Stimulated activated memory B cell treated with anti-CD40 and anti-IgM and Interleukin-4, amounts not matched to agents 10 μg/mL and 1 μg/mL and 100 μg/mL, for 72 hours (primary cell): ENCODE measurements around the gene GALNT7.
A peak's percentile ranks its signal among the peaks of the same experiment; 100 is the strongest.

ENCODE experiments used
- ATAC-seq: fragments of 150-1000 bp; cut with Tn5 transposase; 2 replicates; pipeline ENCODE4 v1.10.0; 2021
- H3K27ac Mint-ChIP-seq: one replicate; pipeline ENCODE4 v1.8.0; 2022; ENCODE audit warnings: mild to moderate bottlenecking, mixed read lengths
- H3K27me3 Mint-ChIP-seq: one replicate; pipeline ENCODE4 v1.8.0; 2022; ENCODE audit warnings: mixed read lengths
- H3K36me3 Mint-ChIP-seq: one replicate; pipeline ENCODE4 v1.8.0; 2022; ENCODE audit warnings: mixed read lengths
- H3K4me1 Mint-ChIP-seq: one replicate; pipeline ENCODE4 v1.8.0; 2022; ENCODE audit warnings: mixed read lengths
- H3K4me3 Mint-ChIP-seq: one replicate; pipeline ENCODE4 v1.8.0; 2022; ENCODE audit warnings: mild to moderate bottlenecking, moderate library complexity, mixed read lengths
- H3K9me3 Mint-ChIP-seq: one replicate; pipeline ENCODE4 v1.8.0; 2022; ENCODE audit warnings: mixed read lengths

GALNT7 gene

DNA sequence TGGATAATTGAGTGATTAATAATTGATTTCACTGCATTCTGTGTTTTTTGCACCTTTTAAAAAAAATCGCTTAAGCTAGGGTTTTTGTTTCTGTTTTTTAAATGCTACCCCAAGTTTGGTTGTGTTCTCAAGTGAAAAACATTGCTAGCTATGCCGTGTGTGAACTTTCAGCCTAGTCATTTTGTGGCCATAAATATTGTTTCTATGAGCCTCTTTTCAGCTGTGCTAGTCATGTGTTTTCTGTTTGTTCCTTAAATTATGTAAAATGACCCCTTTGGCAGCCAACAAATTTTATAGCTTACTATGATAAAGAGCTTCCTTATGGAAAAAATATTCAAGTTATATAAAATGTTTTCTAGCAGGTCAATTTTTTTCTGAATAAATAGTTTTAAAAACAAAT lies 59.1 kb downstream of the GALNT7 start:
- ATAC-seq: no peak
- no peaks in the 10 kb centered on the region for H3K27me3 Mint-ChIP-seq
- H3K4me1 Mint-ChIP-seq: peaks cover 5% of the 10 kb centered on the region
- no peak overlapping the region for H3K4me3 Mint-ChIP-seq
- no peaks in the 10 kb centered on the region for H3K9me3 Mint-ChIP-seq
- H3K36me3 Mint-ChIP-seq: peaks cover 16% of the 10 kb centered on the region
- H3K27ac Mint-ChIP-seq: no peak overlapping the region

DNA sequence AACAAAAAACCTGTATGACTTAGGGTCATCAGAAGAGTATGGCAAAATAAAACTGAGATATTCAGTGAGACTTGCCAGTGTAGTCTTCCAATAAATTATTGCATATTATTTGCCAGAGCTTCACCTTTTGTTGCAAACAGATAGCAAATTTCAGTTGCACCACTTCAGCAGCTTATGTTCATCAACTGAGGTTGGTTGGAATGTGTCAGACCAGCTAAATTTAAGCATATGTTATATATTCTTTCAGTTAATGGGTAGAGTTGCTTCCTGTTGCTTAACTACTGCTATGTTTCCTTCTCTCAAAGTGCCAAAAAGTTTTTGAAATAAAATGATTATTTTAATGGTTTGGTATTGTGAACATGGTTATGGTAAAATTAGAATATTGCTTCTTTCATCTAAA lies 61.5 kb downstream of the GALNT7 start:
- Mint-ChIP-seq H3K4me1 (peaks cover 5% of the 10 kb centered on the region), H3K9me3 (no peaks in the 10 kb centered on the region), H3K36me3 (peaks cover 5% of the 10 kb centered on the region), H3K27me3 (no peaks in the 10 kb centered on the region), H3K4me3 (no peak overlapping the region), H3K27ac (no peak overlapping the region)
- ATAC-seq: no peak

DNA sequence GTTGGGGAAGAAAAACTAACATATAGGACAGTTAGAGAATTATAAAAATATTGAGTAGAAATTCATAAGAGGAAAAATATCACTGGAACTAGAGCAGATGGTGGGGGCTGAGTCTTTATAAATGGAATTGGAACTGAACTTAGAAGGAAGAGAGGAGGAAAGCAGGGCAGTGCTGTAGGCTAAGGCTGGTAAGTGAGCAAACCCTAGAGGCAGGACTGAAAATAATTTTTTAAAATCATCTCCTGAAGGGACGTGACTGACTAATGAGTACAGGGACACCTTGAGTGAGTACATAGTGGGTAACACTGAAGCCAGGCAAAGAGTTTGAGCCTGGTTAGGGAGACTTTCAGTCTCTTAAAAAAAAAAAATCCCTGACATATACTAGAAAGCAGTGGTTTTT lies 63.3 kb downstream of the GALNT7 start:
- no peak overlapping the region for H3K27ac Mint-ChIP-seq
- H3K36me3 Mint-ChIP-seq: peaks cover 5% of the 10 kb centered on the region
- no peak for ATAC-seq
- H3K4me1 Mint-ChIP-seq: peaks cover 5% of the 10 kb centered on the region
- no peak overlapping the region for H3K4me3 Mint-ChIP-seq
- H3K9me3 Mint-ChIP-seq: no peaks in the 10 kb centered on the region
- H3K27me3 Mint-ChIP-seq: no peaks in the 10 kb centered on the region

DNA sequence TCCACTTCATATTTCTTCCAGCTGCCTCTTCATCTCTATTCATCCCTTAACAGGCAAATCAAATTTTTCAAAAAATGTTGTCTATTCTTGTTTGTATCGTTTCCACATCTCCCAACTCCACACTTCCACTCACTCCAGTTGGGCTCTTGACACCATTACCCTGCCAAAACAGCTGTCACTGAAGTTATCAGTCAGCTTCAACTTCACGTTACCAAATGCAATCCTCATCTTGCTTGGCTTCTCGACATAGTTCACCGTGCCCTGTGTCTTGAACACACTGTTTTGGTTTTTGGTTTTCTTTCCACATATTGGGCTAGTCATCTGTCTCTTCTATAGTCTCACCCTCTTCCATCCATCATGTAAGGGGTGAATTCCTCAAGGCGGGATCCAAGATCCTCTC lies 65.2 kb downstream of the GALNT7 start:
- H3K27me3 Mint-ChIP-seq: no peaks in the 10 kb centered on the region
- H3K4me1 Mint-ChIP-seq: peaks cover 5% of the 10 kb centered on the region
- ATAC-seq: no peak
- H3K4me3 Mint-ChIP-seq: no peak overlapping the region
- H3K9me3 Mint-ChIP-seq: no peaks in the 10 kb centered on the region
- no peak overlapping the region for H3K27ac Mint-ChIP-seq
- peaks cover 5% of the 10 kb centered on the region for H3K36me3 Mint-ChIP-seq

DNA sequence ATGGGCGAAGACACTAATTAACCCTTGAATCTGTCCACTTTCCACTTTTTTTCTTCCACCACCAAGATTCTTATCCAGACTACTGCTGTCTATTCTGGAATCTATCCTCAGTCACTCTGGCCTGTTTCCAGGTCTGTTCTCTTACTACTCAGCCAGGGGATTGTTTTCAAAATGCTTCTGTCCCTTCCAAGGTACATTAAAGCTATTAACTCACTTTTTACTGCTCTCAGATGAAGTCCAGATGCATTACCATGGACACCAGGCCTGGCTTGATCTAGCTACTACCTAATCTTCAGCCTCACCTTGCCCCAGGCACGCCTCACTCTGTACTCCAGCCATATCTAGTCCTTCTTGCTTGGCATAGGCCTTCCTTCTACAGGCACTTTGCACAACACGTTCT lies 66.4 kb downstream of the GALNT7 start:
- H3K27ac Mint-ChIP-seq: no peak overlapping the region
- no peak overlapping the region for H3K4me3 Mint-ChIP-seq
- H3K36me3 Mint-ChIP-seq: peaks cover 5% of the 10 kb centered on the region
- peaks cover 5% of the 10 kb centered on the region for H3K4me1 Mint-ChIP-seq
- ATAC-seq: no peak
- H3K27me3 Mint-ChIP-seq: no peaks in the 10 kb centered on the region
- H3K9me3 Mint-ChIP-seq: no peaks in the 10 kb centered on the region

DNA sequence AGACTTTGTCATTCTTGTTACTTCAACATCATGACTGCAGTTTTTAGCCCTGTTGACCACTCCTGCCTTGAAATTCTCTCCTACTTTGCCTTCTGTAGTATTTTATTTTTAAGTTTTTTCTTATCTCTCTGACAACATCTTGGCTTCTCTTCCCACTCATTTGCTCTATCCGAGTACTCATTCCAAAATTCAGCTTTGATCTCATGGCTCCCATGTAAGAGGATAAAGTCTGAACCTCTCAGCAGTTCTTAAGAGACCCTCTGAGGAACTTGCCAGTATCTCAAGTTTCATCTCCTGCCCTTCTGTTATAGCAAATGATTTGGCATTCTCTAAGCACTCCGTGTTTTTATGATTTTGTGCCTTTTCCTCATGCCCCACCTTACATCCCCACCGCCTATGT lies 67.7 kb downstream of the GALNT7 start:
- peaks cover 9% of the 10 kb centered on the region for H3K4me1 Mint-ChIP-seq
- peaks cover 5% of the 10 kb centered on the region for H3K36me3 Mint-ChIP-seq
- no peaks in the 10 kb centered on the region for H3K9me3 Mint-ChIP-seq
- no peak overlapping the region for H3K27ac Mint-ChIP-seq
- ATAC-seq: no peak
- H3K4me3 Mint-ChIP-seq: no peak overlapping the region
- H3K27me3 Mint-ChIP-seq: no peaks in the 10 kb centered on the region

DNA sequence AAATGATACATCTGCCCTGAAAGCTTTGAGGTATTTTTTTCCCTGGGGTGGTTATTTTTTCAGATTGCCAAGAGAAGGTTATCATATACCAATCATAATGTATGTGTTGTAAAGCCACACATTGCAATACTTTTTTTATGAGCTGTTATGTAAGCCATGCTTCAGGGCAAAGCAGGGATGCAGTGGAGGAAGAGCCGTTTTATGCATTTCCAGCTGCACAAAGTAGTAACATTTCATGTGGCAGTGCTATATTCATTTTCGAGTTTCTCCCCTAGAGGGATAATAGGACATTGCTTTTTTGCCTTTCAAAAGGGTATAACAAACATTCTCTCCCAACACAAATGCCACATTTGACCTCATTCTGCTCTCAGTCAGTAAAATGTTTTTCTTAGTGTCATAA lies 68.5 kb downstream of the GALNT7 start:
- Mint-ChIP-seq H3K27ac (no peak overlapping the region), H3K27me3 (no peaks in the 10 kb centered on the region), H3K4me1 (peaks cover 4% of the 10 kb centered on the region), H3K9me3 (no peaks in the 10 kb centered on the region), H3K36me3 (no peaks in the 10 kb centered on the region), H3K4me3 (no peak overlapping the region)
- no peak for ATAC-seq

DNA sequence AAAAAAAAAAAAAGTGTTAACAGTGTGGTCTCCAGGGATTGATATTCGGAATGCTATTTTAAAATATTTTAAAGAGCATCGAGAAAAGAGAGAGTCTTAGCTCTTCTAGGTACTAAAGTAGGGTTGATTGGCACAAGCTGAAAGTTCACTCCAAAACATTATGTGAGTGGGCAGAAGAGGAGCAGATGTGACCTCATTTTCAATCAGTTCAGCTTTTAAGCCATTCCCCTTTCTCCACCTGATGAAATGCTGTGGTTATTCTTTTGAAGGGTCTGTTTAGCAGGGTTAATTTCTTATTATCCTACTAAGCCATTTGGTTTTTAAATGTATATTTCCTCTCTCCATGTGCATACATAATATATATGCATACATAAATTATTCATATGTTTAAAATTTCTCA lies 69.2 kb downstream of the GALNT7 start:
- Mint-ChIP-seq H3K36me3 (no peaks in the 10 kb centered on the region), H3K9me3 (no peaks in the 10 kb centered on the region), H3K4me3 (no peak overlapping the region), H3K27me3 (no peaks in the 10 kb centered on the region), H3K4me1 (peaks cover 9% of the 10 kb centered on the region), H3K27ac (no peak overlapping the region)
- ATAC-seq: no peak

DNA sequence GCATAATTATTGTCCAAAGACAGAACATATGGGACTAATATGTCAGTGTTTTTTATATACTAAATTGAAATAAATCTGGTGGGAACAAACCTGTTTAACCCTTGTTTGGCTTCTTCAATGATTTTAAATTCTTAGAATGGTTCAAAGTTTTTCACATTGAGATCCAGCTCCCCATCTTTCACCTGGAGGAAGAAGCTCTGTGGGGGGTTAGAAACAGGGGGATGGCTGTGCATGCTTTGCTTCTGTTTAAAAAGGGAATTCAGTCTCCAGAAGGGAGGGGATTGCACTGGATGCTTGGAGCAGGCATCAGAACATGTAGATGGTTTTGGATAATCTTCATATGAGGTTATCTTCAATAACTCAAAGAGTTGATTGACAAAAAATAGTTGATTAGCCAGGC lies 72.1 kb downstream of the GALNT7 start:
- no peaks in the 10 kb centered on the region for H3K27me3 Mint-ChIP-seq
- H3K9me3 Mint-ChIP-seq: no peaks in the 10 kb centered on the region
- H3K27ac Mint-ChIP-seq: no peak overlapping the region
- no peak overlapping the region for H3K4me3 Mint-ChIP-seq
- peaks cover 36% of the 10 kb centered on the region for H3K4me1 Mint-ChIP-seq
- no peaks in the 10 kb centered on the region for H3K36me3 Mint-ChIP-seq
- no peak for ATAC-seq

DNA sequence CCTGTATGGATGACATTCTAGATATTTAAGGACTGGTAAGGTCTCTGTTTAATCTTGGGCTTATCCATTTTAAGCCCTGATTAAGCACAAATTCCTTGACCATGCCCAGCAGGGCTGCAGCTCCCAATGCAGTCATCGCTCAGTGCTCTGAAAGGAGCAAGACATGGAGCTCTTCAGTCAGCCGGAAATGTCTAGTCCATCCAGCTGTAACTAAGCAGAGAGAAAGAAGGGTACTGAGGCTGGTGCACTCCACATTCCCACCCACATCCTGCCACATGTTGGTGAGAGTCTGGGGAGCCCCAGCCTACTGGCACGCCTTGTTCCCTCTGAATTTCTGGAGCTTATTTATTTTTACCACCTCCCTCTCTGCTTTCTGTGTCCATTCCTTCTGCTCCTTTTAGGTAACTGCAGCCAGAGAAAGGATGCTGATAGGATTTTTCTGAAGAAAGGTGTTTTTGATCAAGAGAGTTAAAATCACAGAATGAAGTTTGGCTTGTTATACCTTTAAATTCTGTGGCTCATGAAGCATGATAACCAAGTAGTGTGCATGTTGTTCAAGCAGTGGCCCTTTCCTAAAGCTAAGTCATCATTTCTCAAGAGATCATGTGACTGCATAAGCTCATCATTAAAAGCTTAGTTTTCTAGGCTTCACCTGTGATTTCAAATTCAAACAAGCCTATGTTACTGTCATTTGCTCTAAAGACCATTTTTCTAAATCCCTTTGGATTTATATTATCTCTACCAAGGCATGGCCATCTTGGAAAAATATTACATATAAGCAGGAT lies 74.0 kb downstream of the GALNT7 start:
- ATAC-seq: no peak
- Mint-ChIP-seq H3K4me3 (no peak overlapping the region), H3K27me3 (no peaks in the 10 kb centered on the region), H3K27ac (no peak overlapping the region), H3K4me1 (peaks cover 49% of the 10 kb centered on the region), H3K36me3 (peaks cover 1% of the 10 kb centered on the region), H3K9me3 (no peaks in the 10 kb centered on the region)

DNA sequence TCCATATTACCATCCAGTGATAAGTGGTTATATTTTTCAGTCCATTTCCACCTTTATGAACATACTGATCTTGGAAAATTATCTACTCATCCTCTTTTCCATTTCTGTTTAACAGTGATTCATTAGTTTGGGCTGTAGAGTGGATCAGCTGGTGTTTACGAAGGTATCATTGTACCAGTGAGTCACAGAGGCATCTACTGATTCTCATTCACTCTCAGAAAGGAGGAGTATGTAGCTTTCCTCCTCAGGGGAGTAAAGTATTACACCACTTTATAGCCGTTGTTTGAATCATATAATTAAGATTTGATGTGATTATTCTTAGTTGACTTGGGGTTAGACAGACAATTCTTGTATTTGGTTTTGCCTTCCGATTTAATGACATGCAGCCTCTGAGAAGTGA lies 74.7 kb downstream of the GALNT7 start:
- H3K9me3 Mint-ChIP-seq: no peaks in the 10 kb centered on the region
- no peak overlapping the region for H3K4me3 Mint-ChIP-seq
- peaks cover 6% of the 10 kb centered on the region for H3K36me3 Mint-ChIP-seq
- H3K27ac Mint-ChIP-seq: peak overlapping the region; percentile 27
- ATAC-seq: no peak
- H3K4me1 Mint-ChIP-seq: peaks cover 49% of the 10 kb centered on the region
- no peaks in the 10 kb centered on the region for H3K27me3 Mint-ChIP-seq

DNA sequence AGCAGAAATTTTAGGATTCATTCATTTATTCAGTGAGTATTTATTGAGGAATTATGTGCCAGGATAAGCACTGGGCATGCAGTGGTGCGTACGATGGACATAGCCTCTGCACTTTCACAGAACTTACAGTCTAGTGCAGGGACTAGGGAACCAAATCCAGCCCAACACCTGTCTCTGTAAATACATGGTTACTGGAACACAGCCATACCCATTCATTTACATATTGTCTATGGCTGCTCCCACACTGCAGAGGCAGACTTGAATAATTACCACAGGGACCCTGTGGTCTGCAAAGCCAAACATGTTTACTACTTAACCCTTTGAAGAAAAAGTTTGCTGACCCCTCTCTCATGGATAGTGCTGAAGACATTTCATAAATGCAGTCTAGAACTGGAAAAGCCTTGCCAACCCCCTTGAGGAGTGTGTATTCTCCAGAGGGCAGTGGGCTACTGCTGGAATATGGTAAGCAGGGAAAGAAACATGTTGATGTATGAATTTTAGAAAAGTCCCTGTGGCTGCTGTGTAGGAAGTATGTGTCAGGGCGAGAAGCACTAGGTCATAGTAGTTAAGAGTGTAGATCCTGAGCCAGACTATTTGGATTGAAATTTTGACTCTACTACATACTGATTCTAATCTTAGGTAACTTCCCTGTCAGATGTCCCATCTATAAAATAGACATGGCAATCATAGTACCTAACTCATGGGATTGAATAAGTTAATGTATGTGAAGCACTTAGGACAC lies 75.5 kb downstream of the GALNT7 start:
- Mint-ChIP-seq H3K9me3 (no peaks in the 10 kb centered on the region), H3K36me3 (peaks cover 6% of the 10 kb centered on the region), H3K27ac (peak overlapping the region; percentile 27), H3K4me3 (no peak overlapping the region), H3K4me1 (peaks cover 49% of the 10 kb centered on the region), H3K27me3 (no peaks in the 10 kb centered on the region)
- ATAC-seq: peak; percentile 36

DNA sequence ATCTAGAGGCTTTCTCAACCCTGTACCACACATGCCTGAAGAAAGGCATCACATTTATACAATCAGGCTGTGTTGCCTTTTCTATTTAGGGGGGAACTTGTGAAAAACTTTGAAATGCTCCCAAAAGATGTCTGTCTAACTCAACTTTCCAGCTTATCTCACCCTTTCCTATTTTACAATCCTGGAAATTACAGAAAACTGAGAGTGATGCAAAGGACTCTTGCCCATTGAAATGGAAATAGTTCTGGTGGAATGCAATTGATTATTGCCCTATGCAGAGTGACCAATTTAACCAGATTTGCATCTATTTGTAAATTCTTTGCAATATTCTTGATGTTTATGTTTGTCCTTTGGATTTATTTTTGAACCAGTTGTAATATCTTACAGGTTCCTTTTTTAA lies 77.3 kb downstream of the GALNT7 start:
- no peak for ATAC-seq
- Mint-ChIP-seq H3K9me3 (no peaks in the 10 kb centered on the region), H3K4me1 (peaks cover 52% of the 10 kb centered on the region), H3K27me3 (no peaks in the 10 kb centered on the region), H3K36me3 (peaks cover 12% of the 10 kb centered on the region), H3K4me3 (no peak overlapping the region), H3K27ac (no peak overlapping the region)

DNA sequence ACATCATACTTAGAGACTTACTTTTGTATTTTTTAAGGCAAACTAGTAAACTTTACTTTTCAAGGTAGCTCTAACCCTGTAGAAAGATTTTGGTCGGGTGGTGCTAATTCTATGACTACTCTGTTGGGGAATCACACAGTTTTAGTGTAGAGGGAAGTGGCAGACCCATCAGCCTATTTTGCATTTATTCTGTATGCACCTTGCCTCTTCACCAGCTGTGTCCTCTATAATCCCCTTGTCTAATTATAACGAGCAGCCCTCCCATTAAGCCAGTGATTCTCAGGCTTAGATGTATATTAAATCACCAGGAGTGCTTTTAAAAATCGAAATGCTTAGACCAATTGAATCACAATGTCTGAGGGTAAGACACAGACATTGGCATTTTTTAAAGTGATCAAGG lies 78.1 kb downstream of the GALNT7 start:
- no peak overlapping the region for H3K4me3 Mint-ChIP-seq
- peaks cover 17% of the 10 kb centered on the region for H3K36me3 Mint-ChIP-seq
- no peaks in the 10 kb centered on the region for H3K9me3 Mint-ChIP-seq
- no peak overlapping the region for H3K27ac Mint-ChIP-seq
- no peaks in the 10 kb centered on the region for H3K27me3 Mint-ChIP-seq
- ATAC-seq: peak; percentile 66
- H3K4me1 Mint-ChIP-seq: peaks cover 57% of the 10 kb centered on the region

DNA sequence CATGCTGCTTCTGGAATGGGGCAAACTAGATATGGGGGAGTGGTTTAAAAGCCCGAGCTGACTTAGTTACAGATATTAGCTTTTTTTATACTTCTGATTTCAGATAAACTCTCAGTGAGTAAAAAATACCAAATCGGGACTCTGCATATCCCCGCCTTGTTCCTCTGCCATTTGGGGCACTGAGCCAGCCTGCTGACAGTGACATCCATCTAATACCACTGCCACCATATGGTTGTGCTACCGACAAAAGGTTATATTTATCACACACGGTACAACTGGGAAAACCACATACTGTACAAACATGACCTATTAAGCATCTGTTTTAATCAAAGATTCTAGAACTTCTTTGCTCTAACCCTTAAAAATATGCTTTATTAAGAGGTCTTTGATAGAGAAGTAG lies 78.7 kb downstream of the GALNT7 start:
- no peaks in the 10 kb centered on the region for H3K9me3 Mint-ChIP-seq
- no peaks in the 10 kb centered on the region for H3K27me3 Mint-ChIP-seq
- peaks cover 17% of the 10 kb centered on the region for H3K36me3 Mint-ChIP-seq
- H3K27ac Mint-ChIP-seq: no peak overlapping the region
- peaks cover 58% of the 10 kb centered on the region for H3K4me1 Mint-ChIP-seq
- ATAC-seq: no peak
- H3K4me3 Mint-ChIP-seq: no peak overlapping the region

DNA sequence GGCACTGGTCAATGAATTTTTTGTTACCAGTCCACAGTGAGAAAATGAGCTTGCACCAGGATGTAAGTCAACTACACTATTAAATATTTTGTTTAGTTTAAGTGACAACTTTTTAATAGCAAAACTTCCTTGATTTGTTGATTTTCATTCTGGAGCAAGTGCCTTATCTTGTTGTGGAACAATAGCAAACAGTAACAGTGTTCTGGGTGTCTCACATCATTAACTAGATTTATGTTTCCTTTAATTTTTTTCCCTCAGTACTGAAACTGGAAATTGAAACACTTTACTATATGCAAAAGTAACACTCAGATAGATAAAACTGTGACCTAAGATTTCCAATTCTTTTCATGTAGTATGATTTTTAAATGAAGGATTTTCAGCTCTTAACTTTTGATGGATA lies 80.1 kb downstream of the GALNT7 start:
- H3K4me1 Mint-ChIP-seq: peaks cover 58% of the 10 kb centered on the region
- peaks cover 30% of the 10 kb centered on the region for H3K36me3 Mint-ChIP-seq
- H3K27me3 Mint-ChIP-seq: no peaks in the 10 kb centered on the region
- H3K27ac Mint-ChIP-seq: no peak overlapping the region
- H3K9me3 Mint-ChIP-seq: no peaks in the 10 kb centered on the region
- no peak overlapping the region for H3K4me3 Mint-ChIP-seq
- ATAC-seq: no peak
